Measurements from ENCODE around the gene HSPB1.

DNA sequence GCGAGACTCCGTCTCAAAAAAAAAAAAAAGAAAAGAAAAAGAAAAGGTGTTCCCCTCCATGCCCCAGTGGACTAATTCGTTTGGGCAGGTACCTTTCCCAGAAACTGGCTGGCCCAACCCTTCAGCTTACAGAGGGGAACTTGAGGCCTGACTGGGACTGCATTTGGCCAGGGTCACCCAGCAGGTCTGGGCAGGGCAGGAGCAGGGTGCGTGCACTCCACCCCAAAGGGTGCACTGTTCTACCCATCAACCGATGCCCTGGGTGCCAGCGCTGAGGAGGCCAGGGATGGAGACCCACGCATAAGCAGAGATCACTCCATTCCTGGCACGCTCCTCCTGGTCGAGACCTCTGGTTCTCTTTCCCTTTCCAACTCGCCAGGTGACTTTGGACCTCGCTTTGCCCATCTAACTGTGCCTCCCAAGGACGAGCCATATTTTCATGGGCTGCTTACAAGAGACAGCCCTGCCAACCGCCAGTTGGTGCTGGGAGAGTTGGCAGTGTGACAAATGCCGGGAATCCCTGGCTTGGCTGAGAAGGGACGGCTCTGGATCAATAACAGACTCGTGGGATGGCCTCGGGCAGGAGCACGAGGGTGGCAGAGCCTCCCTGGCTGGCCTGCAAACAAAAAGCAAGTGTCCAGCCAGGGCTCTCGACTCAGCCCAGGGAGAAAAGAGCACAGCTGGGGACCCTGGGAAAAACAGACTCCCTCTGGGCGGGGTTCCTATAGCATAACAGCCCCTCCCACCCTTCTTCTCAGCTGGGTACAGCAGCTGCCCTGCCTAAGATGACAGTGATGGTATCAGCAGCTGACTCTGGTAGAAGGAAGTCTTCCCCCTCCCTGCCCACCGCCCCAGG, 7.9 kb downstream of the HSPB1 start:
- no peak for TF ChIP-seq POLR2A (IDR thresholded peaks at IDR 0.05)
- TF ChIP-seq CTCF (IDR thresholded peaks at IDR 0.05), result no peak
- TF ChIP-seq POLR2AphosphoS5 (IDR thresholded peaks at IDR 0.05), result no peak
- no peak for TF ChIP-seq EP300 (IDR thresholded peaks at IDR 0.05)
